Measurements from ENCODE around the gene FOXN4.

Gene FOXN4

DNA sequence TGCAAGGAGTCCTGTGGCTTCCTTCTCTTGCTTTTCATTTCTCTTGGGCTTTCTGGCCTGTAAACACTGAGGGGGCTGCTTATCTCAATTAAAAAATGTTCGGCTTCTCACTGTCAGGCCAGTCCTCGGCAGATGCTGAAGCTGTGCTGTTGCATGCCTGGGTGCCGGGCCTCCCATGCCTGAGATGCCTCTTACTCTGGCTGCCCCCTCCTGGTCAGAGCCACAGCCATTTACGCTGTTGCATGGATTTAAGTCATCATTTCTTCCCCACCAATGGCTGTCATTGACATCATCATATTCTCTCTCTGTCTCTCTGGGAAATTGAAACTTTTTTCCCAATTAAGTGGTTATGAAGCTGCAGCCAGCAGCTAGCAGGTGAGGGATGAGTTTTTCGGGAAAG lies 53.7 kb downstream of the FOXN4 start:
- no peak for DNase-seq

DNA sequence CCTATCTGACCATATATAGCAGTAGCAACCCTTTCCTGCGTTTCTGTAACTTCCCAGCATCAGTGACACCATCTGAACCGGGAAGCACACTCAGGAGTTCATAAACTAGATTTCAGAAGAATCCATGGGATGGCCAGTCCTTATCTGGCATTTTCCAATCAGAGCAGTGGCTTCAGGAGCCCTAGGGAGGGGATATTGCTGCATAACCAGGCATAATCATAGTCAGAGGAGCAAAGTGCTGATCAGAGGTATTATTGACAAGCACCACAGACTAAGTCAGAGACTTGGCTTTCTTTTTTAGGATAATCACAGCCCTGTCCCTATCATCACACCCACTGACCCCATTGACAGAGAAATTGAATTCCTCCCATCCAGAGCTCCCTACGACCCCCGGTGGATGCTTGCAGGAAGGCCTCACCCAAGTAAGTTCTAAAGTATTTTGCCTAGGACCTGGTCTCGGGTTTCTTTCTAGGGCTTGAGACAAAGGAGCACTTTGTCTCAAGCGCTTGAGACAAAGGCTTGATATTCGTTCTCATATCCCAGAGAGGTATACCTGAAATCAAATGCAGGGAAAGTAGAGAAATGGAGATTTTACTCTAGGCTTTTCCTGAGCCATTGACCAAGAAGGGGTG lies 55.1 kb downstream of the FOXN4 start:
- DNase-seq: no peak

DNA sequence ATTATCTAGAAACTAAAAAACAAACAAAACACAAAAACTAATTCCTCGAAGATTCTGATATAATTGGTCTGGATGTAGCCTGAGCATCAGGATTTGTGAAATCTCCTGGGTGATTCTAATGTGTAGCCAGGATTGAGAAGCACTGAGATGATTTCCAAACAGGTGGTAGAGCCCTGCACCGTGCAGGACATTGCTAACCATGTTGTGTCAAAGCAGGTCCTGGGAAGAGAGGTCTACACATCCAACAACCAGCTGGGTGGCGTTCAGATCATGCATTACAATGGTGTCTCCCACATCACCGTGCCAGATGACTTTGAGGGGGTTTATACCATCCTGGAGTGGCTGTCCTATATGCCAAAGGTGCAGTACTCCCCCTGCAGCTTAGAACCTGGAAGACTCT lies 56.3 kb downstream of the FOXN4 start:
- DNase-seq: no peak

DNA sequence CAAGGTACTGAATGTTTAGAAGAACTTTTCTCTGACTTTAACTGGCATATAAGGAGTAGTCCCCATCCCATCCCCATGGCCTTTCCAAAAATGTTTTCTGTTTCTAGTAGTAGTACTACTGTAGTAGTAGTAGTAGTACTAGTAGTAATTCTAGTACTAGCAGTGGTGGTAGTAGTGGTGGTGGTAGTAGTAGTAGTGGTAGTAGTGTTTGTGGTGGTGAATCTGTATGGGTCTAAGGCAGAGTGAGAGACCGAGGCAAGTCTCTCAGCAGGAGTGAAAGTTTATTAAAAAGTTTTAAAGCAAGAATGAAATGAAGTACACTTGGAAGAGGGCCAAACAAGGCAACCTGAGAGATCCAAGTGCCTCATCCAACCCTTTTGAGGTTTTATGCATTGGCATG lies 58.6 kb downstream of the FOXN4 start:
- DNase-seq: no peak

DNA sequence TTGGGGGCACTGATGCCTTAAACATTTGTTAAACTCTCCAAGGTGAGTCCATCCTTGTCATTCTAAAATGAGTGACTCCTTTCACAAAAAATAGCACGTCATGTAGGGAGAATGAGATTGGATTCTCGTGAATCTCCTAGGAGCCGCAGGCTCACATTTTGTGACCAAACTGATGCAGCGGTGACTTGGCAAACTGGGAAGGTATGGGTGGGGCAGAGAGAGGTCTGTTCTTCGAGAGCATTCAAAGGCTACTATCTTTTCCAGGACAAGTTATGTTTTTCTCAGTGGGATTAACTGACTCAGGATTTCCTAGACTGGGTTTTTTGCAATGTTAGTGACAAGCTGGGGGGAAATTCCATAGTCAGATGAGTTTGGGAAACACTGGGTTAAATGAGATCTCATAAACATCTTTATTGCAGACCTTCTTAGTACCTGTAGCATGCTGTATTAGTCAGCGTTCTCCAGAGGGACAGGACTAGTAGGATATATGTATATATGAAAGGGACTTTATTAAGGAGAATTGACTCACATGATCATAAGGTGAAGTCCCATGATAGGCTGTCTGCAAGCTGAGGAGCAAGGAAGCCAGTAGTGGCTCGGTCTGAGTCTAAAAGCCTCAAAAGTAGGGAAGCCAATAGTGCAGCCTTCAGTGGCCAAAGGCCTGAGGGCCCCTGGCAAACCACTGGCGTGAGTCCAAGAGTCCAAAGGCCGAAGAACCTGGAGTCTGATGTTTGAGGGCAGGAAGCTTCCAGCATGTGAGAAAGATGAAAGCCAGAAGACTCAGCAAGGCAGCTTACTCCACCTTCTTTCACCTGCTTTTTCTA lies 61.0 kb downstream of the FOXN4 start:
- DNase-seq: no peak

DNA sequence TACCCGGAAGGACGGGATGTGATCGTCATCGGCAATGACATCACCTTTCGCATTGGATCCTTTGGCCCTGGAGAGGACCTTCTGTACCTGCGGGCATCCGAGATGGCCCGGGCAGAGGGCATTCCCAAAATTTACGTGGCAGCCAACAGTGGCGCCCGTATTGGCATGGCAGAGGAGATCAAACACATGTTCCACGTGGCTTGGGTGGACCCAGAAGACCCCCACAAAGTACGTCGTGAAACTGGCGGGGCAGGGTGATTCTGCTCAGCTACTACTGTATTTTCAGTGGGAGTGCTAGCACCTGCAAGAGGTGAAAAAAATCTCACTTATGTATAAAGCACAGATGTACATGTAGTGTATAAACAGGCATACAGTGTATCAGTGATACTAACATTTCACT lies 62.9 kb downstream of the FOXN4 start:
- no peak for DNase-seq

DNA sequence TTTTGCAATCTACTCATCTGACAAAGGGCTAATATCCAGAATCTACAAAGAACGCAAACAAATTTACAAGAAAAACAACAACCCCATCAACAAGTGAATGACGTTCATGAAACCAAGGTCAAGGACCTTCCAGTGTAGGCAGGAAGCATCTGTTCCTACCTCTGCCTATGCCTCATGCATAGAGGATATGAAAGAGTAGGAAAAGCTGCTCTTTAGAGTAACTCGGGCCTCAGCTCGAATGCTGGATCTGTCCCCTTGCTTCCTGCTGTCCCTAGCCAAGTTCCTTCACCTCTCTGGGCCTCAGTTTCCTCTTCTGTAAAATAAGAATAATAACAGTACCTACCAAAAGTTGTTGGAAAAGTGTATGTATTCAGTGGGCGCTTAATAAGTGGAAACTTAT lies 65.0 kb downstream of the FOXN4 start:
- DNase-seq: no peak

DNA sequence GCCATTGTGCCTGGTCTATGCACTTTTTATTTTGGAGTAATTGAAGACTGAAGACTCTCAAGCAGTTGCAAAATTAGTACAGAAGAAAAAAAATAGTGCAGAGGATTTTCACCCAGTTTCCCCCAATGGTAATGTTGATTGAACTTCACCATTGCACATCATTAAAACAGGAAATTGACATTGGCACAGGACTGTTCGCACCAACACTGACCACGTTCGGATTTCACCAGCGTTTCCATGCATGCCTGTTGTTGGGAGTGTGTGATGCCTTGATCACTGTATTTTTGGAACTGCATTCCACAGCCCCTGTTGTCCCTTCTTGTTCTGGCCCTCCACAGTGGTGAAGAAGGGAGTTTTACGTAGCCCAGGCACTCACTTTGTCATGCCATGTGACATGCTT lies 67.1 kb downstream of the FOXN4 start:
- DNase-seq: no peak

DNA sequence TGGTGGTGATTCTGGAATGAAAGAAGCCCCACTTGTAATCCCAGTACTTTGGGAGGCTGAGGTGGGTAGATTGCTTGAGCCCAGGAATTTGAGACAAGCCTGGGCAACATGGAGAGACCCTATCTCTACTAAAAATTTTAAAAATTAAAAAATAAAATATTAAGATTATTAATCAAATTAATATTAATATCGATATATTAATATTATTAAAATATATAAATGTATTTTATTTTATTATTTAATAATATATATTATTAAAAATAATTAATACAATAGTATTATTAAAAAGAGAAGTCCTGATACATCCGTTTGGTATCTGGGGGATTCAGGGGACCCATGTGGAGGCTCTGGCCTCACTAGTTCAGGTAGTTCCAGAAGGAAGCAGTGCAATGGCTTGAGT lies 68.7 kb downstream of the FOXN4 start:
- DNase-seq: no peak

DNA sequence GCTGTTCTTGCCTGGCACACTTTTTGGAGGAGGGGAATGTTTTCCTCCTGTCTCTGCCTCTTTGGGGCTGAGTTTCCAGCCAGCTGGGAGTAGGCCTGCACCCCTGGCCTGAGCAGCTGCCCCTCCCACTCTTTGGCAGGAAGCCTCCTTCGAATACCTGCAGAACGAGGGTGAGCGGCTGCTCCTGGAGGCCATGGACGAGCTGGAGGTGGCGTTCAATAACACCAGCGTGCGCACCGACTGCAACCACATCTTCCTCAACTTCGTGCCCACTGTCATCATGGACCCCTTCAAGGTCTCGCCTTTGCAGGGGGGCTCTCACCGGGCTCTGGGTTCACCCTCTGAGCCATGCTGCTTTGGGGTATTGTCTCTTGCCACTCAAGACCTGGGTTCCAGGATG lies 69.4 kb downstream of the FOXN4 start:
- DNase-seq: no peak

DNA sequence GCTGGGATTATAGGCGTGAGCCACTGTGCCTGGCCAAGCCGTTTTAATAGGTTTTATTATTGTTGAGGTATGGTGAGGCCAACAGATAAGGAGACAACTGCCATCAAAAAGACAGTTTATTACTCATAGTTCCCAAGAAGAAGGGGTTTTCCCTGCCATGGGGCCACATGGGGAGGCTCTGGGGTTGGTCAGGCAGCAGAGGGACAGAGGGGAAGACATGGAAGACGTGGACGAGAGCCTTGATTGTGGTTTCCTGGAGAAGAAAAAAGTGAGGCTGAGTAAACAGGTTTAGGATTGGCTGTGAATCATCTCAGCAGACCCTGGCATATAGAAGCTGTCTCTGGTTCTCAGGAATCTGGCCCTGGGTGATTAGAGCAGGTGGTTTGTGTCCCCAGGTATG lies 69.9 kb downstream of the FOXN4 start:
- DNase-seq: no peak

DNA sequence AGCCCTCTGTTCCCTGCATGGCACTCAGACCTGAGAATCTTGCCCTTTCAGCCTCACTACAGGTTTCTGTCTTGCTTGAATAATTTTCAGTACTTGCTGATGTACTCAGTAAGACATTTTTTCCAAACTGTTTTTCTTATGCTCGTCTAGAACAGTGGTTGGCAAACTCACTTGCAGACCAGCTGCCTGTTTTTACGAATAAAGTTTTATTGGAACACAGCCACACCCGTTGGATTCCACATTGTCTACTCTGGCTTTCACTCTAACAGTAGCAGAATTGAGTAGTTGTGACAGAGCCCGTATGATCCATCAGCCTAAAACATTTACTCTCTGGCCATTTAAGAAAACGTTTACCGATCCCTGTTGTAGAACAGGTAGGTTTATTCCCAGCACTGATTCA lies 72.8 kb downstream of the FOXN4 start:
- no peak for DNase-seq

DNA sequence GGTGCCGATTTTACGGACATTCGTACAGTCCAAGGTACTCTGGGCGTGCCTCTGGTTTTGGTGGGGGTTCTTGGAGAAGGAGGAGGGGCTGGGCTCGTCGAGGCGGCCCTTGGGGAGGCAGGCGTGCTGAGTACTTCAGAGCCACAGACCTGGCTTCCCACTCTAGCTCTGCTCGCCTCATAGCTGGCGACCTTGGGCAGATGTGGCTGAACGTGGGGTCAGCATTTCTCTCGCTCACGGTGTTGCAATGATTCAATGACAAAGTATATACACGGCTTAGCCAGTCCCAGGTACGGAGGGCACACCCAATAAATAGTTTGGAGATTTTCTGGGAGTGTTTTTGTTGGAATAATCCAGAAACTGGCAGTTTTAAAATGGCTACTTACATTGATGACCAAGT lies 75.1 kb downstream of the FOXN4 start:
- no peak for DNase-seq

DNA sequence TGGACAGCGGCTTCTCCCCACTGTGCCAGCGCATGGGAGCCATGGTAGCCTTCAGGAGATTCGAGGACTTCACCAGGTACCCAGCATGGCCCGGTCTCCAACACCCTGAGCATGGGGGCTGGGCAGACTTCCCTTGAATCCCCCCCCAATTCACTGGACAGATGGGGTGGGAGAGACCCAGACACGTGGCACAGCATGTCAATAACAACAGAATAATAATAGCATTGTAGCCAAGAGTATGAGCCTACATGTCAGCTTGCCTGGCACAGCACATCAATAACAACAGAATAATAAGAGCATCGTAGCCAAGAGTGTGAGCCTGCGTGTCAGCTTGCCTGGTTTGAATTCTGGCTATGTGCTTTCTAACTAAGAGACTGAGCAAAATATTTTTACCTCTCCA lies 76.4 kb downstream of the FOXN4 start:
- no peak for DNase-seq

DNA sequence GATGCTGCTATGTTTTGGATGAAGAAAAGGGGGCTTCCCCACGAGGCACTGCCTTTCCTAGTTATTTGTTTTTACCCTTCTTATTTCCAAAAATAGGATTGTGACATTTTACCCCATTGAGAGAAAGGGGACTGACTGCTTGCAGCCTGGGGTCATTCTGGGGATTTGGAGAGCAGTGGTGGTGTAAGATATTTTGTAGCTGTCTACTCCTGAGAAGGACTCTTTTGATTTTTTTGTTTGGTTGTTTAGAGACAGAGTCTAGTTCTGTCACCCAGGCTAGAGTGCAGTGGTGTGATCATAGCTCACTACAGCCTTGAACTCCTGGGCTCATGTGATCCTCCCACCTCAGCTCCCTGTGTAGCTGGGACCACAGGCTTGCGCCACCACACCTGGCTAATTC lies 78.9 kb downstream of the FOXN4 start:
- DNase-seq: no peak

DNA sequence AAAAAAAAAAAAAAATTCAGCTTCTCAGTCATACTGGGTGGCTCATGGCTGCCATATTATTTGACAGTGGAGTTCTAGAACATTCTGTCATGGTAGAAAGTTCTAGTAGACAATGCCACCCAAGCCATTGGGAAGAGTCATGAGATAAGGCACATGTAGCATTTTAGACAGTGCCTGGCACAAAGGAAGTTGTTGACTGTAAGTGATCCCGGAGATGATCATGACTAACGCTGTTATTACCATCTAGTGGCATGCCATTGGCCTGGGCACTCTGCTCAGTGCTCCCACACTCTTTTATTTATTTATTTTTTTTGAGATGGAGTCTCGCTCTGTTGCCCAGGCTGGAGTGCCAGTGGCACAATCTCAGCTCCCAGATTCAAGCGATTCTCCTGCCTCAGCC lies 80.4 kb downstream of the FOXN4 start:
- DNase-seq: no peak

Measured in MV-4-11 (cell line).